ENCODE results near the gene HNRNPL.

GRCh38 chr19:38816131-38816750 lies 33.5 kb downstream of the HNRNPL start:
- no peak for TF ChIP-seq YY1 (IDR thresholded peaks at IDR 0.05; ENCODE audit: insufficient read depth, insufficient read length)
- TF ChIP-seq ZNF274 (IDR thresholded peaks at IDR 0.05; ENCODE audit: low read depth, low read length): no peak
- TF ChIP-seq SUZ12 (IDR thresholded peaks at IDR 0.05; ENCODE audit: extremely low read depth, insufficient read depth, insufficient read length): no peak
